Breast epithelium (tissue), 4 donors: ENCODE results near the gene BMP7. TPM values are rescaled to one million over a fixed set of nuclear protein-coding genes. Genes with fewer than 3 reads are reported as not detected.

ENCODE experiments used
- DNase-seq, 2 donors: peaks; one replicate each; pipeline ENCODE4 v3.0.0-alpha.2; 2019; ENCODE audit warnings: low spot score in 2 of 2
- H3K27ac ChIP-seq, 2 donors: fragments of 200-600 bp; sonication (generic) in 1 of 2; one replicate each; pipeline ENCODE4 v1.5.1; 2016 to 2019; ENCODE audit warnings: mild to moderate bottlenecking in 1 of 2
- H3K27me3 ChIP-seq, 2 donors: fragments of 200-600 bp; sonication (generic) in 1 of 2; one replicate each; pipeline versions ENCODE4 v1.5.1 to v1.6.0; 2017 to 2019; ENCODE audit warnings: control low read depth in 1 of 2, mild to moderate bottlenecking in 1 of 2
- H3K36me3 ChIP-seq: fragments of 200-600 bp; one replicate; pipeline ENCODE4 v1.5.1; 2019
- H3K4me1 ChIP-seq, 2 donors: fragments of 200-600 bp; sonication (generic); one replicate each; pipeline ENCODE4 v1.5.1; 2016 to 2019; ENCODE audit warnings: control low read depth in 1 of 2
- H3K4me3 ChIP-seq, 3 donors: fragments of 200-600 bp; sonication (generic); 1 replicate in 2 of 3; 2 replicates in 1 of 3; pipeline ENCODE4 v1.5.1; 2016 to 2019; ENCODE audit warnings: mild to moderate bottlenecking in 3 of 3, moderate library complexity in 2 of 3
- H3K9me3 ChIP-seq, 2 donors: fragments of 200-600 bp; sonication (generic) in 1 of 2; one replicate each; pipeline ENCODE4 v1.5.1; 2016 to 2019; ENCODE audit warnings: control low read depth in 1 of 2
- CTCF ChIP-seq, 3 donors: fragments of 450-650 bp; IDR thresholded peaks; one replicate each; pipeline ENCODE4 v1.5.1; 2016 to 2017; ENCODE audit warnings: antibody characterized with exemption in 3 of 3, mild to moderate bottlenecking in 3 of 3, moderate library complexity in 3 of 3
- POLR2A ChIP-seq: fragments of 450-650 bp; IDR thresholded peaks from one replicate; pipeline ENCODE4 v1.6.1; 2016; ENCODE audit warnings: antibody characterized with exemption, mild to moderate bottlenecking, moderate library complexity
- POLR2AphosphoS5 ChIP-seq, 3 donors: sonication (generic); formaldehyde crosslinking; IDR thresholded peaks; one replicate each; pipeline ENCODE4 v1.6.1; 2017; ENCODE audit warnings: antibody characterized with exemption in 3 of 3
- intact Hi-C: fragments of 100-400 bp; cut with DNase I; formaldehyde crosslinking; loops from one replicate; pipeline ENCODE4 v1.15.1; 2023; ENCODE audit warnings: low total_unique reads
- total RNA-seq, 3 donors: library from RNA; depleted of rRNA; stranded (reverse); fragments of >200 nt; gene quantifications; one replicate each; pipeline ENCODE4 v1.1.0, GENCODE V29; 2016

BMP7 gene
- total RNA-seq, 3 donors from 2014 or later = 1.6 to 3.8 (median 1.8) TPM

GRCh38 chr20:57190536-57191264, 75.7 kb downstream of the BMP7 start:
- no peaks in the 10 kb centered on the region for H3K4me1 ChIP-seq
- no peak for DNase-seq
- no peaks in the 10 kb centered on the region for H3K27me3 ChIP-seq
- H3K36me3 ChIP-seq = no peaks in the 10 kb centered on the region
- no peak overlapping the region for H3K27ac ChIP-seq
- H3K9me3 ChIP-seq = no peaks in the 10 kb centered on the region
- intact Hi-C loops = loop anchor here (5.0 kb wide), 1 partner anchor 468 kb away; no protein-coding TSS in a partner anchor
- TF ChIP-seq POLR2A (no peak), CTCF (IDR thresholded peaks at IDR 0.05) (no peak), POLR2AphosphoS5 (IDR thresholded peaks at IDR 0.05) (no peak)
- no peak overlapping the region for H3K4me3 ChIP-seq

- Histone ChIP-seq H3K9me3 (no peaks in the 10 kb centered on the region), H3K27ac (no peak overlapping the region), H3K36me3 (no peaks in the 10 kb centered on the region), H3K4me1 (no peaks in the 10 kb centered on the region), H3K27me3 (no peaks in the 10 kb centered on the region), H3K4me3 (no peak overlapping the region)
- no peak for DNase-seq
- TF ChIP-seq POLR2AphosphoS5 (IDR thresholded peaks at IDR 0.05) (no peak), POLR2A (no peak), CTCF (IDR thresholded peaks at IDR 0.05) (no peak)
- intact Hi-C loops = loop anchor here (5.0 kb wide), 1 partner anchor 467 kb away; no protein-coding TSS in a partner anchor
These were observed 76.7 kb downstream of the BMP7 start for GRCh38 chr20:57189713-57190112.

GRCh38 chr20:57188576-57189079, 77.8 kb downstream of the BMP7 start:
- TF ChIP-seq POLR2AphosphoS5 (IDR thresholded peaks at IDR 0.05) (no peak), CTCF (IDR thresholded peaks at IDR 0.05) (no peak), POLR2A (no peak)
- DNase-seq = no peak
- no peak overlapping the region for H3K4me3 ChIP-seq
- intact Hi-C loops = no loop called here
- H3K36me3 ChIP-seq = no peaks in the 10 kb centered on the region
- no peak overlapping the region for H3K27ac ChIP-seq
- no peaks in the 10 kb centered on the region for H3K27me3 ChIP-seq
- H3K9me3 ChIP-seq = no peaks in the 10 kb centered on the region
- H3K4me1 ChIP-seq = no peaks in the 10 kb centered on the region

GRCh38 chr20:57188056-57188455, 78.4 kb downstream of the BMP7 start:
- H3K4me1 ChIP-seq = no peaks in the 10 kb centered on the region
- H3K36me3 ChIP-seq = no peaks in the 10 kb centered on the region
- TF ChIP-seq POLR2AphosphoS5 (IDR thresholded peaks at IDR 0.05) = no peak
- TF ChIP-seq POLR2A = no peak
- no peak for TF ChIP-seq CTCF (IDR thresholded peaks at IDR 0.05)
- no peak overlapping the region for H3K4me3 ChIP-seq
- no peak overlapping the region for H3K27ac ChIP-seq
- H3K27me3 ChIP-seq = no peaks in the 10 kb centered on the region
- no peak for DNase-seq
- H3K9me3 ChIP-seq = no peaks in the 10 kb centered on the region
- intact Hi-C loops = no loop called here

- Histone ChIP-seq H3K27me3 (no peaks in the 10 kb centered on the region), H3K36me3 (no peaks in the 10 kb centered on the region), H3K4me3 (no peak overlapping the region), H3K4me1 (no peaks in the 10 kb centered on the region), H3K9me3 (no peaks in the 10 kb centered on the region), H3K27ac (no peak overlapping the region)
- intact Hi-C loops = no loop called here
- TF ChIP-seq CTCF (IDR thresholded peaks at IDR 0.05) (no peak), POLR2AphosphoS5 (IDR thresholded peaks at IDR 0.05) (no peak), POLR2A (no peak)
- no peak for DNase-seq
These were observed 79.3 kb downstream of the BMP7 start for GRCh38 chr20:57187068-57187634.
